Activated CD8-positive, alpha-beta memory T cell treated with anti-CD3 and anti-CD28 coated beads for 4 hours (primary cell): ENCODE data around the gene TMEM120B.

Experiments used
- DNase-seq, 2 donors: peaks; one replicate each; pipeline ENCODE4 v3.0.0-alpha.2; 2020; ENCODE audit warnings: low read depth in 2 of 2

TMEM120B gene

DNA sequence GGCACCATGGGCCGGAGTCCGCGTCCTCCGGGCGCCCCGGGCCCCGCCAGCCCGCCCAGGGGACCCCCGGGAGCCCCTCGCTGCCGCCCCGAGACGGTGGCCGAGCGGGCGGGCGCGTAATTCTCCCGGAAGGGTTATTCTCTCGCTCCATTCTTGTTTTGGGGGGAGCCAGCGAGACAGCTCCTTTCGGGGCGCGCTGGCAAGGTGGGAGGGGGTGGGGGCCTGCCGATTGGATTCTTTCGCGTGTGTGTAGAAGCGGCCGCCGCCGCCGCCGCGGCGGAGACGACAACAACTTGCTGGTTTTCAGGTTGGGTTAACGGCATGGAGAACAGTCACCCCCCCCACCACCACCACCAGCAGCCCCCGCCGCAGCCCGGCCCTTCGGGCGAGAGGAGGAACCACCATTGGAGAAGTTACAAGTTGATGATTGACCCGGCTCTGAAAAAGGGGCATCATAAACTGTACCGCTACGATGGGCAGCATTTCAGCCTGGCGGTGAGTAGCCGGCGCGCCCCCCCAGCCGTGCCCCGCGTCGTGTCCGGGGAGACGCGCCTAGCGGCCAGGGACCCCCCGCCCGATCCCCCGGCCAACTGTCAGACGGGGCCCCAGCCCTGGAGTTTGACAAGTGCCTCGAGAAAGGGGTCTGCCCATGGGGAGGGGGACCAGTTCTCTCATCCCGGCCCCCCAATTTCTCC is 92.0 kb downstream of the TMEM120B start:
- DNase-seq, result no peak

DNA sequence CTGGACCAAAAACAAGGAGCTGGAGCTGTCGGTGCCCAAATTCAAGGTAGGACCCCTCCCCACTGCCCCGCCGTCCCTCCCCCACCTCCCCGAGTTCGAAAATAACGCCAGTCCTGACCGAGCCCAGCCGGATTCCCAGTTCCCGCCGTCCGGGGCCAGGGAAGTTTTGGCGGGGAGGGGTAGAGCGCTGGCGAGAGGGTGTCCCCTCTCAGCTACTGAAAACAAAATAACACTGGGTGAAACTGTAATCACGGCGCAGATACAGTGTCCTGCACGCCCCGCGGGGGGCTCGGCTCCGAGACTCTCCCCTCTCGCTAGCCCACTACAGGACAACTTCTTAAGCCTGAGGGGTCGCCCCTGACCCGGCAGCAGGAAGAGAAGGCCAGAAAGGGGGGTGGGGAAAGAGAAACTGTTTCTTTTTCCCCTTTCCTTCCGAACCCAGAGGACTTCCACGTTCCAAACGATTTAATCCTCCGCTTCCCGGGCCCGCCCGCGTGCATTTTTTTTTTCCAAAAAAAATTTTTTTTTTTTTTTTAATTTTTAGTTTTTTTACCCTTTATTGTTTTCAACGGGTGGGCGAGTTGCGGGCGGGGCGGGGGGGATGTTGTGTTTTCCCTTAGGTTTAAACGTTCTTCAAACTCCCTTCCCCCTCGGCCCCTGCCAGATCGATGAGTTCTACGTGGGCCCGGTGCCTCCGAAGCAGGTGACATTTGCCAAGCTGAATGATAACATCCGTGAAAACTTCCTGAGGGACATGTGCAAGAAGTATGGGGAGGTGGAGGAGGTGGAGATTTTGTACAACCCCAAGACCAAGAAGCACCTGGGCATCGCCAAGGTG is 92.8 kb downstream of the TMEM120B start:
- DNase-seq, result no peak

- no peak for DNase-seq
Observed at GRCh38 chr12:121806009-121806545, 93.5 kb downstream of the TMEM120B start.

- DNase-seq, result no peak
Observed at GRCh38 chr12:121806546-121807423, 94.2 kb downstream of the TMEM120B start.

DNA sequence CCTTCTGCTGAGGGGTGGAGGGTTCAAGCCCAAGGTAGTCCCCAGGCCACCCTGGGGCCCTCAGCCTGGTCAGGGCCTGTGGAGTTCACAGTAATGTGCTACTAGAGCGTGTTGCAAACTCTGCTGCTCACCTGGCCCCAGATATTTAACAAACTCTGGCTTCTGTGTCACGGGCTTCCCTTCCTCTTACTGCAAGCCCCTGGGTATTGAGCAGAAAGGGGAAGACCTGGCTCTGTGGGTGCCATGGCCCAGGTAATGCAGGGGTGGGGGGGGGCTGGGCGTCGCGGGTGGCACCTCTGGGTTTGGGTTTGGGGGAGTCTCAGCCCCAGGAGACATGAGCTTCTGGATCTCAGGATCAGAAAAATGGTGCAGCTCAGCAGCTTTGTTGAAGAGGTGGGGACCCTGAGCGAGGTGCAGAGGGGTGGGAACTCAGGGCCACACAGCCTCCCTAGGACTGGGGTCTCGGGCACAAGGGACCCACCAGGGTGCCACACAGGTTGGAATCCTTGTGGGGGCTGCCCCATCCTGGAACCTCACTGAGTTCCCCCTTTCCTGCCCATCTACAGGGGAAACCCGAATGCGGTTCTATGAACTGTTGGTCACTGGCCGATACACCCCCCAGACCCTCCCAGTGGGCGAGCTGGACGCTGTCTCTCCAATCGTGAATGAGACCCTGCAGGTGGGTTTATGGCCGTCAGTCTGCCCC is 95.2 kb downstream of the TMEM120B start:
- DNase-seq, result no peak

GRCh38 chr12:121808623-121809022 is 96.1 kb downstream of the TMEM120B start:
- no peak for DNase-seq

DNA sequence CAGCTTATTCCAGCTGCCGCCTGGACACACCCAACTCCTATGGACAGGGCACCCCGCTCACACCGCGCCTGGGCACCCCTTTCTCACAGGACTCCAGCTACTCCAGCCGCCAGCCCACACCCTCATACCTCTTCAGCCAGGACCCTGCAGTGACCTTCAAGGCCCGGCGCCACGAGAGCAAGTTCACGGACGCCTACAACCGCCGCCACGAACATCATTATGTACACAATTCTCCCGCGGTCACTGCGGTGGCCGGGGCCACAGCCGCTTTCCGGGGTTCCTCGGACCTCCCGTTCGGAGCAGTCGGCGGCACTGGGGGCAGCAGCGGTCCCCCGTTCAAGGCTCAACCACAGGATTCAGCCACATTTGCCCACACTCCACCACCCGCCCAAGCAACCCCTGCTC is 97.2 kb downstream of the TMEM120B start:
- no peak for DNase-seq

- no peak for DNase-seq
Observed at GRCh38 chr12:121810234-121810817, 97.8 kb downstream of the TMEM120B start.

GRCh38 chr12:121810833-121811433 is 98.4 kb downstream of the TMEM120B start:
- no peak for DNase-seq

- DNase-seq, result no peak
Observed at GRCh38 chr12:121811434-121812319, 99.1 kb downstream of the TMEM120B start.

- no peak for DNase-seq
Observed at GRCh38 chr12:121812320-121812871, 99.8 kb downstream of the TMEM120B start.

DNA sequence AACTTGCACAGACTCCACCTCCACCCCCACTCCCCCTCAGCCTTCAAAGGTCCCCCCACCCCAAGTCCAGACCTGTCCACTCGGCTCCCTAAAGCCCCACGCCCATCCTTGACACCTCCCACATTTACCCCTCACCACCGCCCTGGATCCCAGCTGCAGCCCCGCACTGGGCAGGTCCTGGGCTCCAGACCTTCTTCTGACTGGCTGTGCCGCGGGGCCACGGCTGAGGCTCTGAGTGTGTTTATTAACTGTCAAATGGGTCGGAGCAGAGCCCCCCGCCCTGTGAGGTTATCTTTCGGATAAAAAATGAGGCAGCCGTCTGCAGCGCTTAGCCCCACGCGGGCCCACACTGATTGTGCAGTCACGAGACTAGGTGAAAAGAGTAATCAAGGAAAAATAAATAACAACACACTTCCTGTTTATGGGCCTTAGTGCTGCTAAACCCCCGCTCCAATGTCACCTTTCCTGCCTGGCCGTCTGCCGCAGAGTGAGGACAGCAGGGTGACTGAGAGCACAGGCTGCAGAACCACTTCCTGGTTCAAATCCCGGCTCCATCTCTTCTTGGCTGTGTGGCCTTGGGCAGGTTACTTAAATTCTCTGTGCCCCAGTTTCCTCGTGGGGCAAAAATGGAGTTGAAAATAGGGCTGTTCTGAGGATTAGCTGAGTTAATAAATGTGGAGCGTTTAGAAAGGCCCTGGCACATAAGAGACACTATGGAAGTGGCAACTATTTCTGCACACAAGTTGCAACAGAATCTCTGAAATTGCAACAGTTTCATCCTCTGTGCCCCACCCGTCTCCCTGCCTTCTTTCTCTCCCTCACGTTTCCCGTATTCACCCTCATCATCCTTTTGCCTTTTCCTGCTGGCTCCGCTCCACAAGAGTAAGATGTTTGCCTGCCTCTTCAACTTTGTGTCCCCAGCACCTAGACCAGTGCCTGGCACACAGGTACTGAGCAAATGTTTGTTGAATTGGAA is 100.7 kb downstream of the TMEM120B start:
- no peak for DNase-seq

DNA sequence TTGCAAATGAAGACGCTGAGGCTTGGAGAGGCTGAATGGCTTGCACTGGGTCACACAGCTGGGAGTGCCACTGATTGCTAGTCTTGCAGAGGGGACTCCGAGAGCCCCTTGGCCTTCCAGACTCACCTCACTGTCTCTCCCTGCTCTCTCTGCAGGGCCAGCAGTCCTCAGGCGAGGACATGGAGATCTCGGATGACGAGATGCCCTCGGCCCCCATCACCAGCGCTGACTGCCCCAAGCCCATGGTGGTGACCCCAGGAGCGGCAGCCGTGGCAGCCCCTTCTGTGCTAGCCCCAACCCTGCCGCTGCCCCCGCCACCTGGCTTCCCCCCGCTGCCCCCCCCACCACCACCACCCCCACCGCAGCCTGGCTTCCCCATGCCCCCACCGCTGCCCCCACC is 101.4 kb downstream of the TMEM120B start:
- DNase-seq, result no peak

GRCh38 chr12:121814429-121815119 is 102.0 kb downstream of the TMEM120B start:
- DNase-seq, result no peak

- DNase-seq, result no peak
Observed at GRCh38 chr12:121815263-121815662, 102.7 kb downstream of the TMEM120B start.

GRCh38 chr12:121816925-121817647 is 104.5 kb downstream of the TMEM120B start:
- no peak for DNase-seq

DNA sequence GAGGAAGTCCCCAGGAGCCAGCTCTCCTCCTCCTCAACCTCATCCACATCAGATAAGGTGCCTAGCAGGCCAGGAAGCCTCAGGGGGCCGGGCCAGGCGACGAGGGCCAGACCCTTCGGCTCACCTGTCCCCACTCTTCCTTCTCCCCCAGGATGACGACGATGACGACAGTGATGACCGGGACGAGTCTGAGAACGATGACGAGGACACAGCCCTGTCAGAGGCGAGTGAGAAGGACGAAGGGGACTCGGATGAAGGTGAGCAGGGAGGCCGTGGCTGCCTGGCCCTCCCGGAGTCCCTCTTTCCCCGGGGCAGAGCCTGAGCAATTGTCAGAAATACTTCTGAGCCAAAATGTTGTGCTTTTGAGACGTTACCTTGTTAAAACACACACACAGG is 105.1 kb downstream of the TMEM120B start:
- DNase-seq, result no peak
